Dedifferentiated amniotic fluid mesenchymal stem cell (primary cell): ENCODE measurements around the gene CDC42EP1.
A peak's percentile ranks its signal among the peaks of the same experiment; 100 is the strongest.

Experiments
- DNase-seq: peaks from one replicate; pipeline ENCODE4 v3.0.0-alpha.2; 2016; ENCODE audit errors: extremely low spot score

Gene CDC42EP1

GRCh38 chr22:37560608-37561211, 430 bp downstream of the CDC42EP1 start:
- no peak for DNase-seq

- DNase-seq, result peak; percentile 86
These were observed 1.1 kb downstream of the CDC42EP1 start for GRCh38 chr22:37561212-37562048.

GRCh38 chr22:37562049-37562875, 2.0 kb downstream of the CDC42EP1 start:
- DNase-seq, result no peak

- peak; percentile 95 for DNase-seq
These were observed 3.1 kb downstream of the CDC42EP1 start for GRCh38 chr22:37563153-37564081.

GRCh38 chr22:37564111-37564711, 3.9 kb downstream of the CDC42EP1 start:
- no peak for DNase-seq

GRCh38 chr22:37565830-37566229, 5.5 kb downstream of the CDC42EP1 start:
- no peak for DNase-seq

- DNase-seq, result no peak
These were observed 6.1 kb downstream of the CDC42EP1 start for GRCh38 chr22:37566329-37566837.

GRCh38 chr22:37566903-37567798, 6.9 kb downstream of the CDC42EP1 start:
- no peak for DNase-seq

- DNase-seq, result no peak
These were observed 7.7 kb downstream of the CDC42EP1 start for GRCh38 chr22:37568012-37568411.

- no peak for DNase-seq
These were observed 8.2 kb downstream of the CDC42EP1 start for GRCh38 chr22:37568448-37569008.

- no peak for DNase-seq
These were observed 9.0 kb downstream of the CDC42EP1 start for GRCh38 chr22:37569009-37569920.

- no peak for DNase-seq
These were observed 9.8 kb downstream of the CDC42EP1 start for GRCh38 chr22:37569921-37570660.

GRCh38 chr22:37570661-37570976, 10.3 kb downstream of the CDC42EP1 start:
- no peak for DNase-seq

GRCh38 chr22:37571258-37571991, 11.1 kb downstream of the CDC42EP1 start:
- no peak for DNase-seq

GRCh38 chr22:37571992-37572373, 11.7 kb downstream of the CDC42EP1 start:
- no peak for DNase-seq

- no peak for DNase-seq
These were observed 15.3 kb downstream of the CDC42EP1 start for GRCh38 chr22:37575490-37576003.

GRCh38 chr22:37578002-37578401, 17.7 kb downstream of the CDC42EP1 start:
- no peak for DNase-seq
